C1 segment of cervical spinal cord (tissue), 14 donors: Measurements from ENCODE around the gene POMGNT2.
A peak's percentile ranks its signal among the peaks of the same experiment; 100 is the strongest.

Source experiments
- DNase-seq, 14 donors: peaks; one replicate each; lab custom pipeline; 2025; lab: John Stamatoyannopoulos, UW

The POMGNT2 gene

DNA sequence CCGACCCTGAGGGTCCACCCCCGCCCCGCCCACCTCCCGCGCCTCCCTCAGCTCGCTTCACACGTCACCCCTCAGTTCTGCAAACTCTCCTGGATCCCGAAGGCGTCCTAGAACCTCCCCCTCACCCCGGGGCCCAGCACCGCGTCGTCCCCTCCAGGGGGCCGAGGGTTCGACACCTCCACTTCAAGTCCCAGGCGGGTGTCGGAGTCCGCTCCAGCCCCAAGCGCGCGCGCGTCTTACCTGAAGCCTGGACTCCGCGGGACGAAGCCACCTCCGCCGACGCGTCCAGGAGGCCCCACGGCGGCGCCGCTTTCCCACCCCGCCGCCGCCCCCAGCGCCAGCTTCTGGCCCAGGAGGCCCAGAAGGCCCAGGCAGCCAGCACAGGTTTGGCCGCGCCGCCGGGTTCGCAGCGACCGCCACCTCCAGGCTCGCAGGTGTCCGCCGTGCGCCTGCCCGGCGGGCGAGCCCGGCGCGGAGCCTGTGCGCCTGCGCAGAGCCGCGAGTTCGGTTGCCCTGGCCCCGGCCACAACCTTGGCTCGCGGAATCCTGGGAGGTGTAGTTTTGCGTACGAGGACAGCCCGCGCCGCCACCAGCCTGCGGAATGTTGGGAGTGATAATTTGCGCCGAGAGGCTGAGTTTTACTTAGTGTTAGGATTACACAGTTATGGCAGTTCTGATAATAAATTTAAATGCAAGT, at the start of gene POMGNT2:
Gene POMGNT2 (minus strand): TSS at position 484 of the 697 bp plus-strand sequence. CDS start 24,648 bp downstream, outside the sequence.
- peak in 13 of 14 donors; percentile 44 to 90 (median 80) for DNase-seq

- no peak for DNase-seq
Observed at GRCh38 chr3:43154980-43155379, 49.1 kb upstream of the POMGNT2 start.

GRCh38 chr3:43153216-43154083, 47.6 kb upstream of the POMGNT2 start:
- peak in 13 of 14 donors; percentile 6 to 96 (median 39) for DNase-seq

DNA sequence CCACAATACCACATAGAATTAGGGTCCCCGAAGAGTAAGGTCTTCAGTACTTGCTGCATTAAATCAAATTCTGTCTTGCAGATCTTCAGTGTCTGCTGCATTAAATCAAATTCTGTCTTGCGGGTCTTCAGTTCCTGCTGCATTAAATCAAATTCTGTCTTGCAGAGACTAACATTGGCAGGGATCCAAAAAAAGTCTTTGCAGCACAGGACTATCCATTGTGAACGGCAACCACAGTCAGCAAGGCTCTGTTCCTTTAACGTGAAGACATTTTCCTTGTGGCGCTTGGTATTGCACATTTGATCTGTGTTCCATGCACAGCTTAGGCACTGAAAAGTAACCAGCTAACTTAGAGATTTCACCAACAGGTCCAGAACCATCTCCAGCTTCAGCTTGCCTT, 46.8 kb upstream of the POMGNT2 start:
- peak in 2 of 14 donors; percentile 14 to 29 for DNase-seq

GRCh38 chr3:43148033-43148432, 42.2 kb upstream of the POMGNT2 start:
- DNase-seq, result no peak

- no peak for DNase-seq
Observed at GRCh38 chr3:43146599-43146998, 40.7 kb upstream of the POMGNT2 start.

GRCh38 chr3:43144761-43145490, 39.0 kb upstream of the POMGNT2 start:
- no peak for DNase-seq

- DNase-seq, result no peak
Observed at GRCh38 chr3:43142472-43142871, 36.6 kb upstream of the POMGNT2 start.

GRCh38 chr3:43138488-43139231, 32.8 kb upstream of the POMGNT2 start:
- DNase-seq, result no peak

DNA sequence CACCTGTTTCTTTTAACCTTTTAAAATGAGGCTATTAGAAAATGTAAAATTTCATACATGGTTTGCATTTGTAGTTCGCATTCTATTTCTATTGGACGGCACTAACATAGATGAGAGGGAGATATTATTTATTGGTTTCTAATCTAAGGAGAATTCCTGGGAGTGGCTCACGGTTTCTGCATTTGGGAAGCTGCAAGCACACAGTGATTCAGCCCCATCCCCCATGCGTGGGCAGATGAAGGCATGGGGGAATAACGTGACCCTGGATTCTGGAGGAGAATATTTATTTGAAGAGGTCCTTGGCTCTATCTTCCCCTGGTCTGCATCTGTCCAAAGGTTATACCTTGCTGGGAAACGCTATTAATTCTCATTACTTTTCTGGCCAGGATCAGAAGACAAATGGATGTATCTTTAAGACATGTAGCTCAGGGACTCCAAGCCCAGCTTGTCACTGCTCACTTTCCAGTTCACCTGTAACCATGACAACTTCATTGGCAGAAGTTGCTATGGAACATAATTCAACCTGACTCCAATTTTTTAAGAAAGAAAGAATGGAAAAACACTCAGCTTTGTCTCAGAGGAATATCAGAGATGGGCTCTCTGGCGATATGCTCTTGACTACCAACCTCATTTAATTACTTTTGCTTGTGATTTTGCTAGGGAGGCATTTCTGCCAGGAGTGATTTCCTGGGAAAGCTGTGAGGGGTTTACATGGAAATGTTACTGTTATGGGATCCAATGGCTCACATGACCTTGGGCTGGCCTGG, 27.2 kb upstream of the POMGNT2 start:
- DNase-seq, result peak in 1 of 14 donors; percentile 64

GRCh38 chr3:43132193-43132592, 26.3 kb upstream of the POMGNT2 start:
- DNase-seq, result no peak

GRCh38 chr3:43128464-43128863, 22.6 kb upstream of the POMGNT2 start:
- DNase-seq, result no peak

GRCh38 chr3:43126536-43126935, 20.7 kb upstream of the POMGNT2 start:
- no peak for DNase-seq

DNA sequence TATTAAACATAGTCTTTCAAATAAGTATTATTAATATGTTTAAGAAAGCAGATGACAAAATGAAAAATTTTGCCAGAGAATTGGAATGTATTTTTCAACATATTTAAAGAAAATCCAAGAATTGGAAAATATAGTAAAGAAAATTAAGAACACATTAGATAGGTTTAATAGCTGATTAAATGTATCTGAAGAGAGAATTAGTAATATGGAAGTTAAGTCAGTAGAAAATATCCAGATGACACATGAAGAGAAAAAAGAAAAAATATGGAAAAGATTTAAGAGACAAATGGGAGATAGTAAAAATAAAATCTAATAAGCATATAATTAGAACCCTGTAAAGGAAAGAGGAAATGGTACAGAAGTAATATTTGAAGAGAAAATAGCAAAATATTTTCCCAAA, 18.0 kb upstream of the POMGNT2 start:
- DNase-seq, result no peak

DNA sequence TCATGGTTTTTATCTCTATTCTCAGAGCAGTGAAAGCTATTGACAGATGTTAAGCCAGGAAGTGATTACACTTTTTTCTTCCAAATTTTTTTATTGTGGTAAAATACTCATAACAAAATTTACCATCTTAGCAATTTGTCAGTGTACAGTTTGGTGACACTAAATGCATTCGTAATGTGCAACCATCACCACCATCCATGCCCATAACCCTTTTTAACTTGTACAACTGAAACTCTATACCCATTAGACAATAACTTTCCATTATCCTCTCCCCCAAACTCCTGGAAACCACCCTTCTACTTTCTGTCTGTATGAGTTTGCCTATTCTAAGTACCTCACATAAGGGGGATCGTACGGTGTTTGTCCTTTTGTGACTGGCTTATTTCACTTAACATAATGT, 15.1 kb upstream of the POMGNT2 start:
- DNase-seq, result no peak

GRCh38 chr3:43117257-43117656, 11.4 kb upstream of the POMGNT2 start:
- DNase-seq, result no peak

DNA sequence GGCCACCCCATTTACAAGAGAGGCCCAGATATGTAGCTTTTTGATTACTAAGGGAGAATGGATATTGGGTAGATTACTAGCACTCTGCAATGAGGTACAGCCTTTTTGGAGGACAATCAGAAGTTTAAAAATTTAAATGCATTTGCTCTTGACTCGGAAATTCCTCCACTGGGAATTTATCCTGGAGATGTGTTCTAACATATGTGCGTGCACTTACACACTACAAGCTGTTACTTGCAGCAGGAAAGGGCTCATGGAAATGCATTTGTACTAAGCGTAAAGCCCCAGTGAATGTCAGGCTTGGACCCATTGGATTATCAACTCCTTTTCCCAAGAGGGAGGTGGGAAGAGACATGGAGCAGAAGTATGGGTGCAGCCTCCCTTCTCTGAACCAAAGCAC, 7.8 kb upstream of the POMGNT2 start:
- DNase-seq, result no peak

DNA sequence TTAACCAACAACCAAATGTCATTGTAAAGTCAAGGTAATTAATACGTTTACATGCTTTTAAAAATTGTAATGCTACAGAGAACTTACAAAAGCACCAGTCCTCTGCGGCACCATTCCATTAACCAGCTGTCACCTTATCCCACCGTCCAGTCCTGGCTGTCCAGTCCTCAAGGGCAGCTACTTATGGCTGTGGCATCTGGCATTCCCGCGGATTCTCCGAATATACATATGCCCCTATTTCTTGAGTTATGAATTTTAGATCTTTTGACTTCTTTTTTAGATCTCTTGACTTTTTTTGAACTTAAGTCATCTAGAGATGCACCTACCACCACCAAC, 382 bp upstream of the POMGNT2 start:
- DNase-seq, result no peak

GRCh38 chr3:43104660-43105595, 951 bp downstream of the POMGNT2 start:
- DNase-seq, result peak in 4 of 14 donors; percentile 17 to 58 (median 37)

DNA sequence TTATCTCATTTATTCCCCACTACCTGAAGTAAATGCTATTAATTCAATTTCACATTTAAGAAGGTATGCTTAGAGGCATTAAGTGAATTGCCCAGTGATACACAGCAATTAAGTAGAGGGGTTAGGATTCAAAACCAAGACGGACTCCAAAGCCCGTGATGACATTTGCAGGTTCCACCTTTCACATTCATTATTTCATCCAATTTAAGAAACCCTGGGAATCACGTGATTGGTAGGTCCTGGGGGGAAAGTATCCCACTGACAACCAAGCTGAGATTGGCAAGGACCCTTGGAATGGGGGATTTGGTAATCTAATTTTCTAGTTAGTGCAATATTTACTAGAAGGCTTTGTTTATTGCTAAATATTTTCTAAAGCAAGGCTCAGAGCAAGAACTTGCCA, 1.8 kb downstream of the POMGNT2 start:
- peak in 1 of 14 donors; percentile 55 for DNase-seq
